ENCODE results near the gene PKN2.

Gene PKN2

DNA sequence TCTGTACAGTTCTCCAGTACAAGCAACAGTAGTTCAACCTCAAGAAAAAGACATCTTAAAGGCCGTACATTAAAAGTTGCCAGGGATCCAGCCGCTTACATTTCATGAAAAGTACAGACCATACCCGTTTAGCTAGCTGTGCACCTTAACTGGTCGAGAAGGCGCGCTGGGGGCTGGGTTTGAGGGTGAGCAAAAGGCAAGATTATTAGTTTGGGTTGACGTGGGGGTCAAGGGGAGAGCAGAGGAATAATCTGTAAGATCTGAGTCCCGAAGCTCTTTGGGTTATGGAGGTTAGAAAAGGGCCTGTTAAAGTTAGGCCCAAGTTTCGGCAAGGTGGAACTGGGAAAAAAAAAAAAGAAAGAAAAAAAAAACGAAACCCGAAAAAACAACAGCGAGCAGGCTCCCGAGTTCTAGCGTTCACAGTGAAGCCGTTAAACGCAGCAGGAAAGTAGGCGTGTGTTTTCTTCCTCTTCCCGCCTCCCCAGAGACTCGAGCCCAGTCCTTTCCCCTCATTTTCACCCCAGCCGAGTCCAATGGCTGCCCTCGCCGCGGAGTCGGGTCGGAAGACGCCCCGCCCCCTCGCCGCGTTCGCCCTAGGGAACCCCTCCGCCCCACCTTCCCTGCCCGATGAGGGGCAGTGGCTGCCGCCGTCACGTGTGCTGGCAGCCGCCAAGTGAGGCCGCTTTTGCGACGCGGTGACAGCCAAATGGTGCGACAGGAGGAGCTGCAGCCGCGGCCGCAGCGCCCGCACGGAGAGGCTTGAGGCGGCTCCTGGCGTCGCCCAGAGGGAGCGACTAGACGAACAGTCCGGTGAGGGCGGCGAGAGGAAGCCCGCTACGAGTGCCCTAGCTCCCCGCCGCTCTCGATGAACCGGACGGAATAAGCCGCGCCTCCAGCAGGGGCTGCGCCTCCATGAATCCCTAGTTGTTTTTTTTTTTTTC lies at the start of gene PKN2:
TSS of gene PKN2 (plus strand) at position 733 of the 941 bp plus-strand sequence. CDS start 308 bp downstream, outside the sequence.
- DNase-seq (ENCODE audit: low read depth): peak; percentile 88

DNA sequence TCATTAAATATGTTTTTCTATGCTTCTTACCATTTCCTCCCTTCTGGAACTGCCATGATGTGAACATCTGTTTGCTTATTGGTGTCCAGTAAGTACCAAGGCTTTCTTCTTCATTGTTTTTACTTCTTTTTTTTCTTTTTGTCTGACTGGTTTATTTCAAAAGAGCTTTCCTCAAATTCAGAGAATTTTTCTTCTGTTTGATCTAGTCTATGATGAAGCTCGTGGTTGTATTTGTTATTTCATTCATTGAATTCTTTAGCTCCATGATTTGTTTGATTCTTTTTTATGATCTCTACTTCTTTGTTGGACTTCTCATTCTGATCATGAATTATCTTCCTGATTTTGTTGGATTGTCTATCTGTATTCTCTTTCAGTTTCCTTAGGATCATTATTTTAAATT lies 49.5 kb upstream of the PKN2 start:
- no peak for DNase-seq (ENCODE audit: low read depth)

DNA sequence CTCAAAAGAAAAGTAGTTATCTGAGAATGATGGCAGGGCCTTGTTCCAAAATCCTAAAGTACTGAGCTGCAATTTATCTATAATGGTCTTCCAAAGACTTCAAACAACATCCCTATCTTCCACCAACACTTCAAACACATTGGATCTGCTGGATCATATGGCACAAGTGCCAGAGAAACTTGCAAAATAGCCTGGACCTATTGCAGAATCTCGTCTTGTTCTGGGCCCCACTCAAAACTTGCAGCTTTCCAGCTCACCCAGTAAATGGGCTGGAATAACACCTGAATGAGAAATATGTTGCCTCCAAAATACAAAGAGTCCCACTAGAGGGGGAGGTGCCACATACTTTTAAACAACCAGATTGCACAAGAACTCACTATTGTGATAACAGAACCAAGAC lies 44.0 kb upstream of the PKN2 start:
- DNase-seq (ENCODE audit: low read depth): no peak

DNA sequence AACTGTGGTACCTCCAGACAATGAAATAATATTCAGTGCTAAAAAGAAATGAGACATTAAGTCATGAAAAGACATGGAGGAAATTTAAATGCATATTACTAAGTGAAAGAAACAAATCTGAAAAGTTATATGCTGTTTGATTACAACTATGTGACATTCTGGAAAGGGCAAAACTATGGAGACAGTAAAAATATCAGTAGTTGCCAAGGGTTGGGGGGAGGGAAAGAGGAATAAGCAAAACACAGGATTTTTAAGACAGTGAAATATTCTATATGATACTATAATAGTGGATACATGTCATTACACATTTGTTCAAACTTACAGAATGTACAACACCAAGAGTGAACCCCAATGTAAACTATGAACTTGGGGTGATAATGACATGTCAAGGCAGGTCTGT lies 38.2 kb upstream of the PKN2 start:
- no peak for DNase-seq (ENCODE audit: low read depth)

DNA sequence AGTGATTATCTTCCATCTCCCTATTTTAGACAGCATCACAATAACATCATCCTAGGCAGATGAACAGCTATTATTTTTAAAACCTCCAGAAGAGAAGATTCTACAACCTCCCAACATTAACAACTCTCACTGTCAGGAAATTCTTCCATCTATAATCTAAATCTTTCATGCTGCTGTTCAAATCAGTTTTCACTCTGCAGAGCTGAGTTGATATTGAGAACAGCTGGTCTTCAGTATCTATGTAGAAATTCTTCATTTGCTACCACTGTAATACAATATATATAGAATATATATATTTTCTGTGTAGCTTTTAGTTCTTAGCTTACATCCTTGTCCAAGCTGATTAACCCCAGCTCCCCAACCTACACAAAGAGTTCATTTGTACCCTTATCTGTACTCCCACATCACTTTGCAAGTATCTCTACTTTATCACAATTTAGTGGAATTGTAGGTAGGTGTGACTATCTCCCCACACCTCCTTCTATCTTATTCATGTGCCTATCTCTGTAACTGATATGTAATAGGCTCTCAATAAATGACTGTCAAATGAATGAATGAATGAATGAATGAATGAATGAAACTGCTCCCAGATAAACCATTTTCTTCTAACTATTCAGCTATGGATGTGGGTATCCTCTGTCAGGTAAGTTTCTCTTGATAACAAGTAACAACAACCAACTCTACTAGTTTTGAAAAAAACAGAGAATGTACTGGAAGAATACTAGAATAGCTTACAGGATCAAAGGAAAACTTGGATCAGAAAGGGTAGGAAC lies 37.4 kb upstream of the PKN2 start:
- no peak for DNase-seq (ENCODE audit: low read depth)

DNA sequence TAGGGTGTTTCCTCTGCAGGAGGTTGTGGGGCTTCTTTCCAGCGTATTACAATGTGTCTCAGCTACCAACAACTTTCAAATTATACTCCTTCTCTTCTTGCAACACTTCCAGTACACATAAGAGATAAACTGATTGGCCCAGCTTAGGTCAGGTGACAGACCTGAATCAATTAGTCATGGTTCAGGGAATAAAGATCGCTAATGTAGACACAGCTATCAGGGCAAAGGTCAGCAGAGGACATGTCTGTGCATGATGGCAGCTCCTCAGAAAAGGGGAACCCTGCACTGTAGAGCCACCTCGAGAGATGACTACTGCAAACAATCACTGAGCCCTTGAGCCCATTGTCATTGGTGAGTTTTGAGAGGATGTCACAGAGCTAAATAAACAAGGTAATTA lies 36.8 kb upstream of the PKN2 start:
- DNase-seq (ENCODE audit: low read depth): no peak

DNA sequence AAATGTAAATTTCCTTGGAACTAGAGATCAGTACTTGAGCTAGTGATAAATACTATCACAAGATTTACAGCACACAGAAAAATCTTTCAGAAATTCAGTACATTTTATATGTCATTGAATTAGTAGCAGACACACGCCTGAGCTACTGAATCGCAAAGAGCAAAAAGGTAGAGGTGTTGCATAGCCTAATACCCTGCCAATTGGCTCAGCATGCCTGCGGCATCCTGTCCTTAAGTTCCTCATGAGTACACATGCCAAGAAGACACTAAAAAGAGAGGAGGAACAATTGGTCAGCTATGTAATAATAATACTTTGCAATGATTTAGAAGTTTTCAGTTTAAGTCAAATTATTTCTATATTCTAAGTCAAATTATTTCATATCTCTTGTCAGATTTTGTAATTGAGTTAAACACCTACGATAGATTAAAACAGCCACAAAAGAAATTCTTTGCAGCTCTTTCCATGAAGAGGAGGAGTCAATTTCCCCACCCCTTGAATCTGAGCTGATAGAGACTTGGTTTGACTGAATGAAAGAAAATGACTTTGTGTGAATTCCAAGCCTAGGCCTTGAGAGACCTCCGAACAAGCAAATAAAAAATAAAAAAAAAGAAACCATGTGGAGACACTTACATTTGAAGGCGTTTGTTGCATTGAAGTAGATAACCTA lies 36.2 kb upstream of the PKN2 start:
- no peak for DNase-seq (ENCODE audit: low read depth)

DNA sequence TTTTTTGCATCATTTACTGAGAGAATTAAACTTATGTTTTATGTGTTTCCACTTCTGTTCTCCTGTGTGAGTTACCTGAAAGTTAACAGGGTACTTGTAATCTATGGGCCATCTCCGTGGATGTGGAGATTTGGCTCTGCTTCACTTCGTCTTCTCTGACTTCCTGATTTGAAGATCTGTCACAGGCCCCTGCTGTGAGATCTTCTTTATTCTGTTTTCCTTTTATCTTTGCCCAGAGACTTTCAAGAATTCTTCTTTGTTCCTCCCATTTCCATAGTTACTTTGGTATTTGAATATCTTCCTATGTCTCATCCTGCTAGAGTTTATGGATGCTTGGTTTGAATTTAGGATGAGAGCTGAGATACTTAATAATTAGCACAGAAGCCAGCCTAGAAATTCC lies 35.4 kb upstream of the PKN2 start:
- DNase-seq (ENCODE audit: low read depth): no peak

DNA sequence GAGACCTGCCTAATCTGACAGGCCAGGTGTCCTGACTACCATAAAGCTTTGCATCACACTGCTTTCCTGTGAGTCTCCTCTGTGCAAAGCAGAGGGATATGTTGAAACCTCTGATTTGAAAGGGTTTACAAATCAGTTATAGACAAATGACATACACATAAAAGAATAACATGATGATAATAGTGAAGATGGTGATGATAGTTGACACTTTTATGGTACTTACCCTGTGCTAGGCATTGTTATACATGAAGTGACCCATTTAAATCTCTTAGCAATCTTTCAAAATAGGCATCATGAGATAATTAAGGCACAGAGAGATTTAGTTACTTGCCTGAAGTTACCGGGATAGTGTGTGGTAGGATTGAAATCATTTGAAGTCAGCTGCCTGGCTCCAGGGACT lies 34.1 kb upstream of the PKN2 start:
- no peak for DNase-seq (ENCODE audit: low read depth)

DNA sequence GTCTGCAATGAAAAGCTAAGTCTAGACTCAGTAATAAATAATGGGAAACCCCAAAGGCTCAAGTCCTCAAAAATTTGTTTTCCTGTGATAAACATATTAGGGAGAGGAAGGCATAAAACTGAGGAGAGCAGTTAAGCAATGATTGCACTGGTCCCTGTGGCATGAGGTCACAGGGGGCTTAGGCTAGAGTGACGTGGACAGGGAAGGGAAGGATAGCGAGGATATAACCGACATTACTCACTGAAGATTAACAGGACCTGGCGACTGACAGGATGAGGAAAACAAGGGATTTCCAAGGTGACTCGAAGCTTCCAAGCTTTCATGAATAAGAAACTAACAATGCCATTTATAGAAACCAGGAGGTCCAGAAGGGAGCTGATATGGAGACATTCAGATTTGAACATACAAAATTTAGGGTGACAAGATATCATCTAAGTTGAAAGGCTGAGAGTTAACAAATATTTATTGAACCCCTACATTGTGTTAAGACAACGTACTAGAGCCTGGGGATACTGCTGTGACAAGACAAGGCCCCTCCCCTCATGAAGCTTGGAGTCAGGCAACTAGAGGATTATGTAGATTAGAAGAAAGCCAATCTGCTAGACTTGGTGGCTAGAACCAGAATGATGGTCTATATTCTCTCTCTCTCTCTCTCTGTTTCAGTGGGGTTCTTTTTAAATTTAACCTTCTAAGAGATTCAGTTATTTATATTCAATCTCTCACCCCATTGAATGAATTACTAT lies 33.2 kb upstream of the PKN2 start:
- DNase-seq (ENCODE audit: low read depth): no peak

DNA sequence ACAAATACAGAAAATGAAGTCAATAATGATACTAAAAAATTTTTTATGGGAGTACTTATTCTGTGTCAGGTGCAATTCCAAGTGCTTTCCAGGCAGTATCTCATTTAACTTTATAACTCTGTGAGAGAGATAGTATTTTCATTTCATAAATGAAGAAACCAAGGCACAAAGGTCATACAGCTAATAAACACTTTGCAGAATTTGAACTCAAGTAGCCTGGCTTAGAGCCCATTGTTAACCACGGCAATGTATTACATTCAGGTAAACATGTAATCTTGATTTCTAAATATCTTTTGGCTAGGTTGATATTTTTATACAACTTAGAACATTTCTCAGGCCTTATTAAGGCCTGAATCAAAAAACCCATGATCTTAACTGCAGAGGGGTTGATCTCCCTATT lies 28.9 kb upstream of the PKN2 start:
- DNase-seq (ENCODE audit: low read depth): no peak

DNA sequence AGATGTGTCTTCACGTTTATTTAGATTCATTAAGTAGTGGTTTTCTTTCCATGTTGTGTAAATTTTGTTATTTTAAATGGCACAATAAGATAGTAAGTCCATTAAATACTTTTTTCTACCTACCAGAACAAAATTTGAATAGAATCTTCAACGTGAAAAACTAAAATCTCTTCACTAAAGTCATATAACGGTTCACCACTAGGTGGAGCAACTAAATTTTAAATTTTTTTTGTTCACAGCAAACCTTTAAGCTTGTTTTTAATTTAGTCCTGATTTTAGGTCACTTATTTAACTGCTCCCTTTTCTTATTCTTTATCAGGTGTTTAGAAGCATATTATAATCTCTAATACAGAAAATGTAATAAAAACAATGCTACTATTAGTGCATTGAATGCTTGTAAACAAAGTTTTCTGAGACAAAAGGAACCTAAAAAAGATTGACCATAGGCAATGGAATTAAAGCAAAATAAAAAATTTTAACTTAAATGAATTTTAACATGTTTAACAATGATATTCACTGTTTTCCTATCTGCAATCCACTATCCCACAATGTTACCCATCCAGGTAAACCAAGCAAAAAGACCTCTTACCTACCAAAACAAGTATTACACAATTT lies 28.3 kb upstream of the PKN2 start:
- DNase-seq (ENCODE audit: low read depth): no peak

DNA sequence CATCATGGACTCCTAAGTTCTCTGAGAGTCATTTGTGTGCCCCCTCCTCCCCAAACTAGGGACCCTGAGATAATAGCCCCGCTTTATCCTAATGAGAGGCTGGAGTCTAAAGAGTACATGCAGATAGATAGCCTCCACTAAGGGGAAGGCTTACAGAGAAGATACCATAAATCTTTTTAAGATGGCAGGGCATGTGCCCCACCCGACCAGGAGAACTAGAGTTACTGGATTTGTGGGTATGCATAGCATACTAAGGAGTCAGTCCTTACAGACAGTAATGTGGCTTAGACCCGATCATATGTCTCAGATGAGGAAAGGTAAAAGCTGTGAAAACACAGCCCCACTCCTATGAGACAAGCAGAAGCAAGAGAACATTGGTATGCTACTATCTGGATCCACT lies 25.7 kb upstream of the PKN2 start:
- DNase-seq (ENCODE audit: low read depth): no peak

DNA sequence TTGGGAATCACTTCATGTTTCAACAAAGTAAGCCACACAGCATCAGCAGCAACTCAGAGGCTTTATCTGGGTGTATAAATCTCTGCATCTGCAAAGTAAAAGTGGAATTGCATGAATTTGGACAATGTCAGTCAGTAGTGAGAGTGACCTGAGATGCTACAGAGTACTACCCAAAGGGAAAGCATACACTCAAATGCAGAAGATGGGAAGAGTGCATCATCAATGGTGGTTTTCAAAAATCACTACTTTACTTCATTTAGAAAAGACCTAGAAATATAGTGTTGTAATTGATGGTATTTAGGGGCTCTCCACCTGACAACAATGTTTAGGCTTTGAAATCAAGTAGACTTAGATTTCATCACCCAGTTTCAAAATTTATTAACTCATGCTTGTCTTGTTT lies 24.5 kb upstream of the PKN2 start:
- no peak for DNase-seq (ENCODE audit: low read depth)

DNA sequence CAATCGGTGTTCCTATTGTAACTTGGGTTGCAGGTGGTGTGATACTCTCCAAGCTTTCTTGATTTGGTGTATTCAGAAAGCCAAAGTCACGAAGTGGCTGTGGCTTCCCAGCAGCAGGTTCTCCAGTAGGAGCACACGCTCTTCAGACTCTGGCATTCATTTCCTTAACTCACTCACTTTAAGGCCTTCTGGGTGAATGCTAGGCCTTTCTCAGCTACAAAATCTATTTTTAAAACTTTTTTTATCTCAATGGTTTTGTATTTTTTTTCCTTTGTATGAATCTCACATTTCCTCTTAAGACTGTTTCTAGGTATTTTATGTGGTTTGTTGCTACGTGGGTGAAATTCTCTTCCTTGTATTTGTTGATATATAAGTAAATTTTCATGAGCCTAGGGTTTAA lies 22.9 kb upstream of the PKN2 start:
- DNase-seq (ENCODE audit: low read depth): no peak

DNA sequence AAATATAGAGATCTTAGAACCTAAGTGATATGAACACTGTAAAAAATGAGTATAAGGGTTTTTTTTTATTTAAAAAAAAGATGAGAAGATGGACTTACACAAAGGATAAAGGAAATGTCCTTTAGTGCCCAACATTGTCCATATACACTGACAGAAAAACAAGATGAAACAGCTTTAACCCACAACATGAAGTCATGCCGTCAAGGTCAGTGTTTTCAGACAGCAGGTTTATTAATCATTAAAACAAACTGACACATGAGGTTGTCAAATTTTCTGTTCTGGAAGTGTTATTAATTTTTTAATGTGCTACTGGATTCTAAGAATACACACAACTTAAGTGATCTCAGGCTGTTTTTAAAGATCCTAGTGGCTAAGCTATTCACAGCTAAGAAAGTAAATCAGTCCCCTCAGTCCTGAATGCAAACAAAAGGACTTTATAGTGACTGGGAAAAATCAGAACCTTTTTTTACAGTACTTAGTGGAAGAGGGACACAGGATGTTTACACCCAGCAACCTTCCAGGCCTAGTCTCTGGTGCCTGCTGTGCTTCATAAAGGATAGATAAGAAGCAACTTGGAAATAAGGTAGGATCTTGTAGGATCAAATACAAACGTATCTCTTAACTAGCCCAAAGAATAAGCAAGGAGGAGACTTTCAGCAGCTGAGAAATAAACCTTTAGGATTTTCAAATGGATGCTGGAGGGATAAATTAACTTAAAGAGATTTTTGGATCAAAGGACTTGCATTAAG lies 21.9 kb upstream of the PKN2 start:
- DNase-seq (ENCODE audit: low read depth): no peak

DNA sequence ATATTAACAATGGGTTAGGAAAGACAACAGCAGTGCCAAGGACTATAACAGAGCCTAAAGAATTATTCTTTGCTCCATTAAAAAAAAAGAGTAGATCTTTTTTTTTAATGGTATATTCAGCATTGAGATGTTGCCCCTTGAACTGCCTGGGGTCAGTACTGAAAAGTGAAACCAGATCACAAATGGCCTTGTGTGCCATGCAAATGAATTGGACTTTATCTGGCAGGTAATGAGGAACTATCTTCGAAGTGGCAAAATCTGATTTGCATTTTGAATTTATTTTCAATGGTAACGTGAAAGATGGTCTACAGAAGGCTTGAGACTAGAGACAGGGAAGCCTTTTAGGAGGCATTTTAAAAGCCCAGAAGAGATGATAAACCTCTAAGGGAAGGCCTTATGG lies 21.4 kb upstream of the PKN2 start:
- DNase-seq (ENCODE audit: low read depth): no peak

DNA sequence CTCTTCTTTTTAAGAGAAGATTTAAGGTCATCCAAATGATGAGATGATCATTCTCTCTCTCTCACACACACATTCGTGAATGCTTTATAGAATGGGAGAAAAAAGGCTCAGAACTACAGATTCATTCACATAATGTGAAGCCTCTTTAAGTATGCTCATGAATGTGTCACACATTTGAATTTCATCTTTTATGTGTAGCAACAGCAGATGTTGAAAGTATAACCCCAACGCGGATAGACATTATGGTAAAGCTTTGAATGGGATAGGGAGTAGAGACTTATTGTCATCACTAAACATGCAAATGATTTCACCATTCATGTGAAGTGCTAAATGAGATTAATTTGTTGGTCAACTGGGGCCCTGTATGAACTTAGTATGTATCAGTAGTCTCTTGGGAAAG lies 15.7 kb upstream of the PKN2 start:
- no peak for DNase-seq (ENCODE audit: low read depth)

DNA sequence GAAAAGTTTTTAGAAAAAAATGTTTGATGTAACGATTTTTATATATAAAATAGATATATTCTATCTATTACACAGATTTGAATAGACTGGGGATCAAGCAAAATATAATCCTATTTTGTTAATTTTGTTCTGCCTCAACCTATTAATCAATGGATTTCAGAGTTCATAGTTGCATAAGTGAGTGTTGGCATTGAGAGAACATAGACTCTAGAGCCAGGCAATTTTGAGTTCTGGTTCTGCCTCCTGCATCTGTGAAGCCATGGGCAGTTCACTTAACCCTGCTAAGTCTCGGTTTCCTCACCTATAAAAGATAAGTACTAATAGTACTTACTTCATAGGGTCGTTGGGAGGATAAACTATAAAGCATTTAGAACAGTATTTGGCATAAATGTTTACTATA lies 13.6 kb upstream of the PKN2 start:
- DNase-seq (ENCODE audit: low read depth): no peak

DNA sequence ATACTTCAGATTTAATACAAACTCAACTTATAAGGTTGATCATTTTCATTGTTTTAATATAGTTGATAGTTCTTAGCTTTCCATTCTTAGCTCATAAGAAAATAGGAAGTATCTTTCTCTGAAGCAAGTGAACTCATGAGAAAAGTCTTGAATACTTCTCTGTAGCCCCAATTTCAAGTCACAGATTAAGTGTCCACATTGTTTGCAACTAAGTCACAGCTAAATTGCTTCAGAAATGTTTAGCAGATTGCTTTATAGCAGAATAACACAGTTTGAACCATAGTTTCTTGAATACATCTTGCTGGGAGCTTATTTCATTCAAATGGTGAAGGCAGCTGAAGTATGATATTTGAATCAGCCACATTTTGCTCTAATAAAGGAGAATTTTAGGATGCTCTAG lies 10.6 kb upstream of the PKN2 start:
- DNase-seq (ENCODE audit: low read depth): no peak

DNA sequence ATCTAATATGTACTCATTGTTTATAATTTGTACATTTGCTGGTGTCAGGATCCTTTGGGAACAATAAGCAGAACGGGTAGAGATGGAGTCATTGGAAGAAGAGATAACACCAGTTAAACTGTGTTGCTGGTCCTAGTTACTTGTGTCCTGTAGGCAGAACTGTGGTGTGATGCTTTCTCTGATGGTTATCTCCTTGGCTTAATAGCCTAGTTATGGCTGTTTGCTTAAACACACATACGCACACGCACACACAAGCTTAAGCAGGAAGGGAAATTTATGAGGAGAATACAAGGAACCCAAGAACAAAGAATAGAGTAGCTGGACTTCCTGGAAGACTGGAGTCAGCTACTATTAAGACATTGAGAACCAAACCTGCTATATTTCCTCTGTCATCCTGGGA lies 5.7 kb upstream of the PKN2 start:
- no peak for DNase-seq (ENCODE audit: low read depth)

All from stimulated activated CD8-positive, alpha-beta memory T cell treated with anti-CD3 and anti-CD28 coated beads, Interleukin-15, amount 100 ng/mL, for 24 hours (primary cell).